Right lobe of liver (tissue), 6 donors: ENCODE measurements around the gene SRRM5. TPM values are rescaled to one million over a fixed set of nuclear protein-coding genes. Genes with fewer than 3 reads are reported as not detected.

ENCODE experiments used
- ATAC-seq, 4 donors: fragments of 200-7000 bp; cut with Tn5 transposase; one replicate each; pipeline ENCODE4 v1.9.1; 2020; ENCODE audit warnings: mild to moderate bottlenecking in 4 of 4, moderate library complexity in 4 of 4
- DNase-seq, 3 donors: peaks; one replicate each; pipeline ENCODE4 v3.0.0-alpha.2; 2020
- H3K27ac ChIP-seq, 3 donors: fragments of 200-600 bp; one replicate each; pipeline ENCODE4 v1.8.0; 2022
- H3K27me3 ChIP-seq, 2 donors: fragments of 200-600 bp; one replicate each; pipeline ENCODE4 v1.8.0; 2022
- H3K36me3 ChIP-seq, 4 donors: fragments of 200-600 bp; sonication (generic) in 1 of 4; one replicate each; pipeline versions ENCODE4 v1.5.1 to v1.8.0; 2017 to 2022; ENCODE audit warnings: control low read depth in 1 of 4
- H3K4me1 ChIP-seq, 4 donors: fragments of 200-600 bp; sonication (generic) in 1 of 4; one replicate each; pipeline versions ENCODE4 v1.5.1 to v1.8.0; 2017 to 2022; ENCODE audit warnings: control low read depth in 1 of 4
- H3K4me3 ChIP-seq, 3 donors: fragments of 200-600 bp; one replicate each; pipeline ENCODE4 v1.8.0; 2022
- H3K9me3 ChIP-seq, 4 donors: fragments of 200-600 bp; sonication (generic) in 1 of 4; one replicate each; pipeline versions ENCODE4 v1.5.1 to v1.8.0; 2017 to 2022; ENCODE audit warnings: control low read depth in 1 of 4
- CTCF ChIP-seq, 4 donors: fragments of 200-600 bp in 3 of 4; fragments of 450-650 bp in 1 of 4; IDR thresholded peaks; one replicate each; pipeline versions ENCODE4 v1.5.1 to v1.8.0; 2016 to 2022; ENCODE audit warnings: antibody characterized with exemption in 4 of 4, mild to moderate bottlenecking in 2 of 4
- POLR2A ChIP-seq: fragments of 450-650 bp; IDR thresholded peaks from one replicate; pipeline ENCODE4 v1.6.1; 2017; ENCODE audit warnings: antibody characterized with exemption, mild to moderate bottlenecking
- WGBS: methylation state at CpG from one replicate; pipeline ENCODE4 v1.1.6; 2018; ENCODE audit warnings: low coverage, low lambda C conversion rate; ENCODE audit not compliant: insufficient coverage; ENCODE audit errors: missing lambda C conversion rate; 5-methylcytosine and 5-hydroxymethylcytosine counted together
- intact Hi-C, 2 donors: fragments of 100-400 bp; cut with DNase I; formaldehyde crosslinking; loops; one replicate each; pipeline versions ENCODE4 v1.11.2 to v1.14.1; 2022
- total RNA-seq, 6 experiments: library from RNA; depleted of rRNA in 2 of 6; stranded (reverse); fragments of >200 nt in 2 of 6; fragmentation: NEBNext Ultra II Directional in 3 of 6; extraction: Animal tissue kit (Norgen Biotek cat#: 25700) in 3 of 6; gene quantifications; one replicate each; pipeline versions ENCODE4 v1.1.0 to v1.2.4, GENCODE V29; 2016 to 2023
- donor health status: DM: no; HTN: yes; CAD: no.
- donor health status: DM: no; HTN: no; CAD: no.
- donor health status: DM: no; HTN: no; CAD: no.
- donor health status: DM: no; HTN: yes; CAD: no.
- donor health status: DM: no; HTN: yes; CAD: no.

Gene SRRM5
- total RNA-seq, 6 experiments from 2014 or later = 0.09 to 0.37 (median 0.18) TPM; not detected in 1

DNA sequence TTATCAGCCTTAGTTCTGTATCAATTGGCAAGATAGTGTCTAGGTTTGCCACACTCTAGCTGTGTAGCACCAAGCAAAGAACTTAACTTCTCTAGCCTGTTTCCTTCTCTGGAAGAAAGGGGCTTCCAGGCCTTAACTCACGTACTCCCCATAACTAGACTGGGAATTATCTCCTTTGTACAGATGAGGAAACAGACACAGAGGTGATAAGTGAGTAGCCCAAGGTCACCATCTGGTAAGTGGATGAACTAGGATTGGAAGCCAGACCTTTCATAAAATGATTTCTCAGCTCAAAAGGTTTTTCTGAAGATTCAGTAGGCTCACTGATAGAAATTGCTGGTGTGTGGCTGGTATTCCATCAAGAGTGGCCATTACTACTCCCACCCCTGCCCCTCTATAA lies 4.4 kb downstream of the SRRM5 start:
- Histone ChIP-seq H3K36me3 (peaks cover 0 to 7% (median 0%) of the 10 kb centered on the region in 4 donors), H3K27ac (no peak overlapping the region), H3K4me3 (no peak overlapping the region), H3K9me3 (no peaks in the 10 kb centered on the region), H3K27me3 (no peaks in the 10 kb centered on the region), H3K4me1 (peaks cover 0 to 4% (median 0%) of the 10 kb centered on the region in 4 donors)
- no peak for ATAC-seq
- WGBS = 43% methylated on average over 1 of the region's 1 CpG
- intact Hi-C loops = no loop called here
- TF ChIP-seq CTCF (IDR thresholded peaks at IDR 0.05) (no peak), POLR2A (no peak)
- no peak for DNase-seq

DNA sequence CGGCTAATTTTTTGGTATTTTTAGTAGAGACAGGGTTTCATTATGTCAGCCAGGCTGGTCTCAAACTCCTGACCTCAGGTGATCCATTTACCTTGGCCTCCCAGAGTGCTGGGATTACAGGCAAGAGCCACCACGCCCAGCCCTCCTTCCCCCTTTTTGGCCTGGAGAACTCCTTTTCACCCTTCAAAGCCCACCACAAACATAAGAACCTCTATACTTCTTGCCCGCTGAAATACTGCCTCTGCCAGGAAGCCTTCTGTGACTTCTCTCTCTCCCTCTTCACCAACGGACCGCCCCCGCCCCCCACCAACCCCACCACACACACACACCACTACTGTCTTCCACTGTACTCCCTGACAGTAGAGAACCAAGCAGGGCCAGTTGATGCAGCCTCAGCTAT lies 5.1 kb downstream of the SRRM5 start:
- H3K27ac ChIP-seq = no peak overlapping the region
- H3K4me3 ChIP-seq = no peak overlapping the region
- intact Hi-C loops = no loop called here
- no peaks in the 10 kb centered on the region for H3K9me3 ChIP-seq
- H3K4me1 ChIP-seq = peaks cover 0 to 4% (median 0%) of the 10 kb centered on the region in 4 donors
- peaks cover 0 to 7% (median 0%) of the 10 kb centered on the region in 4 donors for H3K36me3 ChIP-seq
- no peak for ATAC-seq
- no peak for DNase-seq
- no peak for TF ChIP-seq POLR2A
- no peak for TF ChIP-seq CTCF (IDR thresholded peaks at IDR 0.05)
- 82% methylated on average over 4 of the region's 6 CpGs for WGBS
- H3K27me3 ChIP-seq = no peaks in the 10 kb centered on the region

DNA sequence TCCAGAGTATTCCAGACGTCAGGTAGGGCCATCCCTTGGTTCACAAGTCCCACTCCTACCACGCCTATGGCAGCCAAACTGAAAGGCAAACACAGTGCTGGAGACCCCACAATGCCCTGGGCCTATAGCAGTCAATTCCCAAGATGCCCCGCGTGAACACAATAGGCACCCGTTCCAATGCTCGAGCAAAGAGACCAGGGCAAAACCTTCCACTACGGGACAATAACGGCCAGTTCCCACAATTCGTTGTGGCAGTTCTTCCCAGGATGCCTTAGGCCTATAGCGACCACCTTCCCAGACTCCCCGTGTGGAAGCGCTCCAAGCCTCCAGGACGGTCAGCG lies 7.0 kb downstream of the SRRM5 start:
- Histone ChIP-seq H3K36me3 (no peaks in the 10 kb centered on the region), H3K4me3 (peak overlapping the region; percentile 85 to 99 (median 97)), H3K9me3 (no peaks in the 10 kb centered on the region), H3K27ac (peak overlapping the region; percentile 82 to 93 (median 86)), H3K27me3 (no peaks in the 10 kb centered on the region), H3K4me1 (peaks cover 0 to 4% (median 0%) of the 10 kb centered on the region in 4 donors)
- peak in 1 of 3 donors; percentile 29 for DNase-seq
- peak; percentile 33 to 55 (median 45) for ATAC-seq
- intact Hi-C loops = no loop called here
- WGBS = 3% methylated on average over 12 of the region's 14 CpGs
- TF ChIP-seq CTCF (IDR thresholded peaks at IDR 0.05) (no peak), POLR2A (no peak)

DNA sequence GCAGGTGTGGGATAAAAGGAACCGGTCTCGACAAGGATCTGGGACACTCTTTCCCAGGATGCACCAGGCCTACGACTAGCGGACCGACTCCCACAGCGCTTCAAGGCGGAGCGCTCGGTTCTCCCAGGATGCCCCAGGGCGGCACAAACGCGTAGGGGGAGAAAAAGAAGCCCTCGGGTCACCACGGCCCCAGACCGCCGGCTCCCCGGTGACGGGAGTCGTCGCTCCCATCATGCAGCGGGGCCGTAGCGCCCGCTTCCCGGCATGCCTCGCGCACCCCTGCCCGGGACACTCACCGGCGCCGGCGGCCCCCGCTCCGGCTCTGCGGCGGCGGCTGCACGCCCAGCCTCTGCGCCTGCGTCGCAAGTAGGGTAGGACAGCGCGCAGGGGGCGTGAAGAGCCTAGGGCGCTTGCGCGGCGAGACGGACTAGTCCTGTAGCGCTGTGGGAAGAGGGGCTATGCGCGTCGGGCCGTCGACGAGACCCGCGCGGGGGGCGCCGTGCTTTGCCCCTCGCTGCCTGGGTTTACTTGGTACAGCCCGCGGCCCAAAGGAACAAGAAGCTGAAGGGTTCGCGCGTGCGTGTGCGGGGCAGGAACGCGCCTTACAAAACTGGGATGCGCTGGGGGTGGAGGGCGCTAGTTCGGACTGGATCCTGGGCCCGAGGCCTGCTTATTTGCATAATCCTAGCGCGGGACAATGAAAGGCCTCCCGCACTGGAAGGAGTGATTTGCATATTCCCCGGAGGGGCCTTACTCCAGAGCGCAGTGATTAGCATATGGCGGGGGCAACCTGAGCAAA lies 7.6 kb downstream of the SRRM5 start, which contains the start of gene ZNF428:
TSS of gene ZNF428 (minus strand) at position 368 of the 799 bp plus-strand sequence. CDS start 5,325 bp downstream, outside the sequence.
- peak within 1 kb of the TSS; percentile 85 to 99 (median 97) for H3K4me3 ChIP-seq
- H3K36me3 ChIP-seq = no peaks in the 10 kb centered on the region
- H3K27me3 ChIP-seq = no peaks in the 10 kb centered on the region
- DNase-seq (peak; percentile 88 to 90 (median 89)), ATAC-seq (peak; percentile 87 to 93 (median 92))
- peaks cover 0 to 4% (median 0%) of the 10 kb centered on the region in 4 donors for H3K4me1 ChIP-seq
- WGBS = under 1% methylated on average over 22 of the region's 81 CpGs
- intact Hi-C loops = no loop called here
- TF ChIP-seq POLR2A (peak; percentile 82), CTCF (IDR thresholded peaks at IDR 0.05) (no peak)
- no peaks in the 10 kb centered on the region for H3K9me3 ChIP-seq
- H3K27ac ChIP-seq = peak within 1 kb of the TSS; percentile 82 to 93 (median 86)
